H9 (cell line): Measurements from ENCODE around the gene PDE6G. TPM values are rescaled to one million over a fixed set of nuclear protein-coding genes. Genes with fewer than 3 reads are reported as not detected.

Experiments
- DNase-seq: peaks from one replicate; pipeline ENCODE4 v3.0.0-alpha.2; 2017
- H2AFZ ChIP-seq: one replicate; pipeline ENCODE4 v1.6.1; 2013; ENCODE audit warnings: mild to moderate bottlenecking, low read length, control low read depth, moderate library complexity
- H2AK5ac ChIP-seq: 2 replicates; pipeline ENCODE4 v1.6.1; 2013; ENCODE audit warnings: low read length, control low read depth, mixed read lengths; ENCODE audit not compliant: insufficient read length
- H2BK120ac ChIP-seq: one replicate; pipeline ENCODE4 v1.6.1; 2013; ENCODE audit warnings: low read depth, mild to moderate bottlenecking, low read length, control low read depth, inconsistent platforms; ENCODE audit not compliant: poor library complexity, severe bottlenecking
- H2BK12ac ChIP-seq: 2 replicates; pipeline ENCODE4 v1.6.1; 2013; ENCODE audit warnings: low read length, control low read depth, mixed read lengths, low read depth; ENCODE audit not compliant: insufficient read length
- H2BK15ac ChIP-seq: 2 replicates; pipeline ENCODE4 v1.6.1; 2013; ENCODE audit warnings: low read depth, low read length, control low read depth
- H2BK20ac ChIP-seq: one replicate; pipeline ENCODE4 v1.6.1; 2013; ENCODE audit warnings: low read depth, mild to moderate bottlenecking, low read length, control low read depth, inconsistent platforms; ENCODE audit not compliant: poor library complexity, severe bottlenecking
- H2BK5ac ChIP-seq: 2 replicates; pipeline ENCODE4 v1.6.1; 2013; ENCODE audit warnings: low read length, control low read depth, mixed read lengths; ENCODE audit not compliant: insufficient read length
- H3K14ac ChIP-seq: 2 replicates; pipeline ENCODE4 v1.6.1; 2013; ENCODE audit warnings: low read length, control low read depth; ENCODE audit not compliant: insufficient read depth
- H3K18ac ChIP-seq: 2 replicates; pipeline ENCODE4 v1.6.1; 2013; ENCODE audit warnings: low read depth, mild to moderate bottlenecking, mixed read lengths, low read length, control low read depth; ENCODE audit not compliant: insufficient read length
- H3K23ac ChIP-seq: 2 replicates; pipeline ENCODE4 v1.6.1; 2013; ENCODE audit warnings: low read length, control low read depth, mixed read lengths, low read depth; ENCODE audit not compliant: insufficient read length
- H3K23me2 ChIP-seq: 2 replicates; pipeline ENCODE4 v1.6.1; 2013; ENCODE audit warnings: low read depth, mild to moderate bottlenecking, mixed read lengths, low read length, control low read depth; ENCODE audit not compliant: insufficient read length, poor library complexity, severe bottlenecking
- H3K27ac ChIP-seq: 2 replicates; pipeline ENCODE4 v1.5.1; 2013; ENCODE audit warnings: low read length, control low read depth, mixed read lengths, low read depth; ENCODE audit not compliant: insufficient read length
- H3K27me3 ChIP-seq: 2 replicates; pipeline ENCODE4 v1.6.1; 2013; ENCODE audit warnings: low read length, control low read depth, inconsistent platforms; ENCODE audit not compliant: insufficient read depth
- H3K4ac ChIP-seq: 2 replicates; pipeline ENCODE4 v1.6.1; 2013; ENCODE audit warnings: low read depth, mild to moderate bottlenecking, control low read depth, inconsistent platforms, low read length, moderate library complexity
- H3K4me1 ChIP-seq: 2 replicates; pipeline ENCODE4 v1.6.1; 2013; ENCODE audit warnings: low read length, control low read depth, inconsistent platforms; ENCODE audit not compliant: insufficient read depth
- H3K4me2 ChIP-seq: 2 replicates; pipeline ENCODE4 v1.6.1; 2013; ENCODE audit warnings: low read length, control low read depth, mixed read lengths; ENCODE audit not compliant: insufficient read length, insufficient read depth
- H3K56ac ChIP-seq: 2 replicates; pipeline ENCODE4 v1.6.1; 2013; ENCODE audit warnings: low read depth, mild to moderate bottlenecking, mixed read lengths, low read length, control low read depth; ENCODE audit not compliant: insufficient read length
- H3K79me1 ChIP-seq: 2 replicates; pipeline ENCODE4 v1.6.1; 2013; ENCODE audit warnings: low read depth, mild to moderate bottlenecking, moderate library complexity, low read length, control low read depth, inconsistent platforms; ENCODE audit not compliant: insufficient read depth, poor library complexity, severe bottlenecking
- H3K79me2 ChIP-seq: 2 replicates; pipeline ENCODE4 v1.6.1; 2013; ENCODE audit warnings: low read length, control low read depth, inconsistent platforms; ENCODE audit not compliant: insufficient read depth
- H3K9ac ChIP-seq: 2 replicates; pipeline ENCODE4 v1.6.1; 2013; ENCODE audit warnings: low read length, control low read depth, mixed read lengths; ENCODE audit not compliant: insufficient read length; ENCODE audit errors: extremely low read depth
- H3K9me3 ChIP-seq: one replicate; pipeline ENCODE4 v1.6.1; 2013; ENCODE audit warnings: low read depth, low read length, inconsistent platforms; ENCODE audit not compliant: control insufficient read depth
- H3T11ph ChIP-seq: one replicate; pipeline ENCODE4 v1.6.1; 2013; ENCODE audit warnings: mild to moderate bottlenecking, low read length, control low read depth, inconsistent platforms
- H4K20me1 ChIP-seq: one replicate; pipeline ENCODE4 v1.6.1; 2013; ENCODE audit not compliant: control insufficient read depth, insufficient read length, insufficient read depth
- H4K5ac ChIP-seq: 2 replicates; pipeline ENCODE4 v1.6.1; 2013; ENCODE audit warnings: low read depth, mild to moderate bottlenecking, mixed read lengths, low read length, control low read depth; ENCODE audit not compliant: insufficient read length
- H4K8ac ChIP-seq: replicated peaks from 2 replicates; pipeline ENCODE4 v1.6.1; 2013; ENCODE audit warnings: low read length, control low read depth, mixed read lengths, low read depth; ENCODE audit not compliant: insufficient read length
- H4K91ac ChIP-seq: 2 replicates; pipeline ENCODE4 v1.6.1; 2013; ENCODE audit warnings: low read depth, mild to moderate bottlenecking, moderate library complexity, mixed read lengths, low read length, control low read depth; ENCODE audit not compliant: insufficient read length
- H3K27ac Mint-ChIP-seq, 3 experiments: 2 replicates in 2 of 3; 3 replicates in 1 of 3; pipeline ENCODE4 v1.8.0; 2020 to 2021; ENCODE audit warnings: mixed read lengths in 3 of 3, mild to moderate bottlenecking in 1 of 3, moderate library complexity in 1 of 3
- H3K27me3 Mint-ChIP-seq: 2 replicates; pipeline ENCODE4 v1.8.0; 2021; ENCODE audit warnings: low read depth, mild to moderate bottlenecking, moderate library complexity, mixed read lengths
- H3K36me3 Mint-ChIP-seq, 3 experiments: 2 replicates in 2 of 3; 3 replicates in 1 of 3; pipeline ENCODE4 v1.8.0; 2020 to 2021; ENCODE audit warnings: low read depth in 3 of 3, mixed read lengths in 3 of 3; ENCODE audit not compliant: insufficient read depth in 1 of 3
- H3K4me1 Mint-ChIP-seq, 2 experiments: 2 replicates each; pipeline ENCODE4 v1.8.0; 2020; ENCODE audit warnings: mixed read lengths in 2 of 2
- H3K4me3 Mint-ChIP-seq, 2 experiments: 2 replicates in 1 of 2; 3 replicates in 1 of 2; pipeline ENCODE4 v1.8.0; 2020 to 2021; ENCODE audit warnings: mild to moderate bottlenecking in 2 of 2, mixed read lengths in 2 of 2, moderate library complexity in 1 of 2
- H3K9me3 Mint-ChIP-seq, 2 experiments: 2 replicates in 1 of 2; 3 replicates in 1 of 2; pipeline ENCODE4 v1.8.0; 2020; ENCODE audit warnings: mild to moderate bottlenecking in 2 of 2, mixed read lengths in 2 of 2, moderate library complexity in 1 of 2
- WGBS: extraction: QIAGEN DNeasy Blood & Tissue Kit; methylation state at CpG from one replicate; pipeline ENCODE4 v1.1.7; 2013; ENCODE audit warnings: missing lambda C conversion rate, low lambda C conversion rate, mixed read lengths; ENCODE audit not compliant: insufficient read length; ENCODE audit errors: extremely low coverage; 5-methylcytosine and 5-hydroxymethylcytosine counted together
- total RNA-seq: library from RNA; stranded (reverse); gene quantifications from 2 replicates; pipeline ENCODE4 v1.2.1, GENCODE V29; 2021
- TF ChIP-seq, protein P1 (sequence below): fragments of 200-600 bp; sonication (generic); conservative IDR thresholded peaks from 3 replicates; pipeline ENCODE4 v1.8.0; 2021; ENCODE audit warnings: antibody characterized with exemption, mild to moderate bottlenecking

Gene PDE6G
- total RNA-seq, 1 experiment from 2014 or later = 5.7 TPM

DNA sequence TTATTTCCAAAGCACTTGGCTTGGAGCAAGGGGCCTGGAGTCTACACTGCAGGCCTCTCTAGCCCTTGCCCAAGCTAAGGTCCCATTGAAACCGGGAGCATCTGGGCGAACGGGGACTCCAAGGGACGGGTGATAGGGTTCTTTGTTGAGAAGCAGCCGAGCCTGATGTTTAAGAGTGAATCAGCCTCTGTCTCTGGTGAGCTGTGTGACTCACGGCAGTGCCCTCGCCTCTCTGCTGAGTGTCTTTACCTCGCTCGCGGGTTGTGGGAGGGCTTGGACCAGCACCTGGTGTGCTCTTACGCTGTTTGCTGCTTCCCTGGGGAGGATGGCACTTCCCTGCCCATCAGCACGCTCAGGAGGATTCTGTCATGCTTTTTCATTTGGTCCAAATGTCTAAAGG, 28.8 kb upstream of the PDE6G start:
- H3K9ac ChIP-seq = peak overlapping the region; percentile 3
- H3K9me3 Mint-ChIP-seq = no peaks in the 10 kb centered on the region

More for the DNA sequence above, 28.8 kb upstream of the PDE6G start:
- H3K56ac ChIP-seq = no peak overlapping the region
- peaks cover 11% of the 10 kb centered on the region; the same call in 1 of the 2 replicates for H3K79me2 ChIP-seq
- Mint-ChIP-seq H3K4me1 (peaks cover 14 to 20% of the 10 kb centered on the region in 2 experiments), H3K36me3 (peaks cover 28 to 55% (median 51%) of the 10 kb centered on the region in 3 experiments), H3K27ac (peak overlapping the region in 1 of 3 experiments; percentile 87; a peak in 1 of 7 replicates), H3K27me3 (no peaks in the 10 kb centered on the region), H3K4me3 (peak overlapping the region; percentile 86 to 89)
- H4K8ac ChIP-seq = no peak overlapping the region
- H3K79me1 ChIP-seq = peaks cover 8% of the 10 kb centered on the region
- H2BK12ac ChIP-seq = no peak overlapping the region
- H2BK15ac ChIP-seq = no peak overlapping the region
- H2BK120ac ChIP-seq = no peak overlapping the region
- H3T11ph ChIP-seq = no peak overlapping the region
- H4K91ac ChIP-seq = no peak overlapping the region
- no peak overlapping the region; the same call in 1 of the 2 replicates for H3K14ac ChIP-seq
- no peak overlapping the region for H4K5ac ChIP-seq
- no peak overlapping the region for H3K4ac ChIP-seq
- H3K27ac ChIP-seq = no peak overlapping the region
- no peak overlapping the region for H2BK20ac ChIP-seq
- no peak for DNase-seq
- TF ChIP-seq, protein P1, sequence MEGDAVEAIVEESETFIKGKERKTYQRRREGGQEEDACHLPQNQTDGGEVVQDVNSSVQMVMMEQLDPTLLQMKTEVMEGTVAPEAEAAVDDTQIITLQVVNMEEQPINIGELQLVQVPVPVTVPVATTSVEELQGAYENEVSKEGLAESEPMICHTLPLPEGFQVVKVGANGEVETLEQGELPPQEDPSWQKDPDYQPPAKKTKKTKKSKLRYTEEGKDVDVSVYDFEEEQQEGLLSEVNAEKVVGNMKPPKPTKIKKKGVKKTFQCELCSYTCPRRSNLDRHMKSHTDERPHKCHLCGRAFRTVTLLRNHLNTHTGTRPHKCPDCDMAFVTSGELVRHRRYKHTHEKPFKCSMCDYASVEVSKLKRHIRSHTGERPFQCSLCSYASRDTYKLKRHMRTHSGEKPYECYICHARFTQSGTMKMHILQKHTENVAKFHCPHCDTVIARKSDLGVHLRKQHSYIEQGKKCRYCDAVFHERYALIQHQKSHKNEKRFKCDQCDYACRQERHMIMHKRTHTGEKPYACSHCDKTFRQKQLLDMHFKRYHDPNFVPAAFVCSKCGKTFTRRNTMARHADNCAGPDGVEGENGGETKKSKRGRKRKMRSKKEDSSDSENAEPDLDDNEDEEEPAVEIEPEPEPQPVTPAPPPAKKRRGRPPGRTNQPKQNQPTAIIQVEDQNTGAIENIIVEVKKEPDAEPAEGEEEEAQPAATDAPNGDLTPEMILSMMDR = no peak
- no peak overlapping the region for H3K18ac ChIP-seq
- no peaks in the 10 kb centered on the region for H3K9me3 ChIP-seq
- no peak overlapping the region for H2BK5ac ChIP-seq
- H2AFZ ChIP-seq = no peak overlapping the region
- no CpG with 5 or more reads among the region's 12 CpGs for WGBS
- H3K4me1 ChIP-seq = no peaks in the 10 kb centered on the region
- H3K23ac ChIP-seq = no peak overlapping the region
- no peak overlapping the region for H2AK5ac ChIP-seq
- H4K20me1 ChIP-seq = no peaks in the 10 kb centered on the region
- peak overlapping the region; percentile 92 for H3K4me2 ChIP-seq
- H3K27me3 ChIP-seq = no peaks in the 10 kb centered on the region
- peaks cover 10% of the 10 kb centered on the region for H3K23me2 ChIP-seq
